Gastrocnemius medialis (tissue), 4 donors: Measurements from ENCODE around the gene SLC45A1. TPM values are rescaled to one million over a fixed set of nuclear protein-coding genes. Genes with fewer than 3 reads are reported as not detected.

Source experiments
- ATAC-seq, 2 donors: fragments of 150-250 bp; one replicate each; pipeline ENCODE4 v1.9.1; 2016
- DNase-seq, 2 donors: peaks; one replicate each; pipeline ENCODE4 v3.0.0-alpha.2; 2019
- H3K27ac ChIP-seq, 4 donors: fragments of 200-600 bp; sonication (generic); 1 replicate in 1 of 4; 2 replicates in 3 of 4; pipeline ENCODE4 v1.5.1; 2016 to 2018; ENCODE audit warnings: mild to moderate bottlenecking in 2 of 4, moderate library complexity in 1 of 4
- H3K27me3 ChIP-seq, 3 donors: fragments of 200-600 bp; sonication (generic) in 2 of 3; 1 replicate in 1 of 3; 2 replicates in 2 of 3; pipeline versions ENCODE4 v1.5.1 to v1.6.0; 2016 to 2019; ENCODE audit warnings: mild to moderate bottlenecking in 1 of 3, moderate library complexity in 1 of 3
- H3K36me3 ChIP-seq, 2 donors: fragments of 200-600 bp; sonication (generic) in 1 of 2; one replicate each; pipeline ENCODE4 v1.5.1; 2017 to 2018
- H3K4me1 ChIP-seq, 2 donors: fragments of 200-600 bp; sonication (generic) in 1 of 2; one replicate each; pipeline ENCODE4 v1.5.1; 2016 to 2017; ENCODE audit warnings: mild to moderate bottlenecking in 2 of 2
- H3K4me3 ChIP-seq, 4 donors: fragments of 200-600 bp; sonication (generic) in 3 of 4; 1 replicate in 1 of 4; 2 replicates in 3 of 4; pipeline ENCODE4 v1.5.1; 2016 to 2019; ENCODE audit warnings: mild to moderate bottlenecking in 2 of 4
- H3K9me3 ChIP-seq, 3 donors: fragments of 200-600 bp; sonication (generic) in 2 of 3; 1 replicate in 1 of 3; 2 replicates in 2 of 3; pipeline ENCODE4 v1.5.1; 2016 to 2019
- POLR2A ChIP-seq, 2 donors: fragments of 450-650 bp; IDR thresholded peaks; one replicate each; pipeline ENCODE4 v1.6.1; 2017; ENCODE audit warnings: antibody characterized with exemption in 2 of 2, mild to moderate bottlenecking in 2 of 2, moderate library complexity in 2 of 2
- in situ Hi-C, 4 donors: fragments of 200-750 bp; cut with MboI; loops; one replicate each; pipeline versions ENCODE4 v1.15.0 to v1.8.0; 2017; ENCODE audit warnings: low sequenced_read_pairs in 4 of 4
- intact Hi-C: fragments of 100-400 bp; cut with DNase I; formaldehyde crosslinking; loops from one replicate; pipeline ENCODE4 v1.15.1; 2023; ENCODE audit warnings: low total_unique reads
- total RNA-seq, 4 donors: library from RNA; depleted of rRNA; stranded (reverse); fragments of >200 nt; gene quantifications; one replicate each; pipeline versions ENCODE4 v1.1.0 to v1.2.3, GENCODE V29; 2016
- TF ChIP-seq, protein P1 (sequence below), 5 experiments: fragments of 450-650 bp in 3 of 5; fragments of 200-600 bp in 2 of 5; sonication (generic) in 2 of 5; IDR thresholded peaks in 4 of 5; conservative IDR thresholded peaks in 1 of 5; 1 replicate in 4 of 5; 2 replicates in 1 of 5; pipeline ENCODE4 v1.5.1; 2016 to 2019; ENCODE audit warnings: antibody characterized with exemption in 5 of 5, mild to moderate bottlenecking in 3 of 5, moderate library complexity in 3 of 5

The SLC45A1 gene
- total RNA-seq, 4 donors from 2014 or later, result 0.56 to 2.9 (median 0.68) TPM

DNA sequence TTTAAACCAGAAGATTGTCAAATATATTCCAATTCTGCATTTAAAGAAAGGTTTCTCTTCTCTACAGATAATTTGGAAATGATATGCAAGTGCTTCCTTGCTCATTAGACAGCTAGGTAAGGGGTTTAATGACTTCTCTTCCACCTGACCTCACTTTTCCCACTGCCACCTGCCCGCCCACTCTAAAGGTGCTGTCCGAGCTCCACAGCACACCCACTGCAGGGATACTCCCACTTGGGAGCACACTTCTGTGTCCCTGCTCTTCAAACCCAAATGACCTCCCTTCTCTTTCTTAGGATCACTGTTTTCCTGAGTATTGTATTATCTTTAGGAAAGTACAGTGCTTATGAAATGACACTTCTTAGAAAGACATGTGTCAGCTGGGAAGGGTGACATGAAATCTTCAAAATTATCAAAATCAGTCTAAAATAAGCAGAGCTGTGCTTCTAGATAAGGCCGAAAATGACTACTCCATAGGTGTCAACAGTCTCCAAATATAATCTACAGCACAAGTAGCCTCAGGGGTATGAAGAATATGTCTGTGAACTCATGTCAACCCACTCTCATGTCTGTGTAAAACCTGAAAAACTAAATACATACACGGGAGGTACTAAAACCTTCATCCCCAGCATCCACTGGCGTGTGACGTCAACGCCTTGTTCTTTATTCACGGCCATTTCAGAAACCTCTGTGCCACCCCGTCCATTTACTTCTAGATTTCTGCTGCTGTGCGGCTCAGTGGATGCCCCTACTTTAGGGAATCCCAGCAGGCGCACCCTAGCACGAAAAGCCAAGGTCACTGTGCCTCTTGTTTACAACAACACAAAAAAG is 71.0 kb downstream of the SLC45A1 start:
- H3K27ac ChIP-seq, result peak overlapping the region; percentile 86 to 92 (median 88)
- no peaks in the 10 kb centered on the region for H3K9me3 ChIP-seq

DNA sequence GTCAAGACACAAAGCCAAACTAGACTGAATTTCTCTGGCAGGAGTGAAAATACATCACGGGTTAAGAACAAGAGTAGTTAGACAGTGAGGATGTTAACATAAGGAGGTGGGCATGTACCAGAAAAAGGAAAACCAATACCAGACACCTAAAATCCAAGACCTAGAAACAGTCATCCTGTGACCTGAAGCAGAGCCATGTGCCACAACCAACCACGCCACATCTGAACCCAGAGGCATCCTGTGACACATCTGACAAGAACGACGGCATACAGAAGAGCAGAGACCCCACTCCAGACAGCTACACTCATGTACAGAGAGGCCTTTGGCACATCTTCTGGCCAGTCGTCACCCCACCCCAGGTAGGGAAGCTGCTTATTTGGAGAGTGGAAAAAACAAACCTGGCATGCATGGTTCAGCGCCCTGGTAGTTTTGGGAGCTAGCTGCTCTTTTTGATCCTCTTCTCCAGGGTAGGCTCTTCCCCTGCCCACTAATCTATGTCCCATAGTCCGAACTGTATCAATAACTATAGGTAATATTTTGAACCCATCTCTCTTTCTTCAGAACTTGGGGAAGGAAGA is 72.1 kb downstream of the SLC45A1 start:
- intact Hi-C loops, result loop anchor here (10.0 kb wide), 1 partner anchor 675 kb away; the partner anchor contains the start of gene SLC2A5
- in situ Hi-C loops, result no loop called here
- Histone ChIP-seq H3K9me3 (no peaks in the 10 kb centered on the region), H3K4me1 (peaks cover 73 to 85% of the 10 kb centered on the region in 2 donors), H3K36me3 (no peaks in the 10 kb centered on the region), H3K27ac (peak overlapping the region; percentile 86 to 92 (median 88)), H3K27me3 (no peaks in the 10 kb centered on the region), H3K4me3 (no peak overlapping the region)
- TF ChIP-seq, protein P1, sequence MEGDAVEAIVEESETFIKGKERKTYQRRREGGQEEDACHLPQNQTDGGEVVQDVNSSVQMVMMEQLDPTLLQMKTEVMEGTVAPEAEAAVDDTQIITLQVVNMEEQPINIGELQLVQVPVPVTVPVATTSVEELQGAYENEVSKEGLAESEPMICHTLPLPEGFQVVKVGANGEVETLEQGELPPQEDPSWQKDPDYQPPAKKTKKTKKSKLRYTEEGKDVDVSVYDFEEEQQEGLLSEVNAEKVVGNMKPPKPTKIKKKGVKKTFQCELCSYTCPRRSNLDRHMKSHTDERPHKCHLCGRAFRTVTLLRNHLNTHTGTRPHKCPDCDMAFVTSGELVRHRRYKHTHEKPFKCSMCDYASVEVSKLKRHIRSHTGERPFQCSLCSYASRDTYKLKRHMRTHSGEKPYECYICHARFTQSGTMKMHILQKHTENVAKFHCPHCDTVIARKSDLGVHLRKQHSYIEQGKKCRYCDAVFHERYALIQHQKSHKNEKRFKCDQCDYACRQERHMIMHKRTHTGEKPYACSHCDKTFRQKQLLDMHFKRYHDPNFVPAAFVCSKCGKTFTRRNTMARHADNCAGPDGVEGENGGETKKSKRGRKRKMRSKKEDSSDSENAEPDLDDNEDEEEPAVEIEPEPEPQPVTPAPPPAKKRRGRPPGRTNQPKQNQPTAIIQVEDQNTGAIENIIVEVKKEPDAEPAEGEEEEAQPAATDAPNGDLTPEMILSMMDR (IDR thresholded peaks at IDR 0.05 in 4 of 5, conservative IDR thresholded peaks at IDR 0.05 in 1 of 5), result no peak
- TF ChIP-seq POLR2A (IDR thresholded peaks at IDR 0.05), result no peak
- ATAC-seq (no peak), DNase-seq (no peak)

More for the DNA sequence above, 71.0 kb downstream of the SLC45A1 start:
- Histone ChIP-seq H3K4me1 (peaks cover 74 to 85% of the 10 kb centered on the region in 2 donors), H3K4me3 (no peak overlapping the region), H3K27me3 (no peaks in the 10 kb centered on the region), H3K36me3 (no peaks in the 10 kb centered on the region)
- no peak for ATAC-seq
- peak in 1 of 2 donors; percentile 6 for DNase-seq
- in situ Hi-C loops (no loop called here), intact Hi-C loops (loop anchor here (10.0 kb wide), 1 partner anchor 676 kb away; the partner anchor contains the start of gene SLC2A5)
- TF ChIP-seq POLR2A (IDR thresholded peaks at IDR 0.05), result no peak

DNA sequence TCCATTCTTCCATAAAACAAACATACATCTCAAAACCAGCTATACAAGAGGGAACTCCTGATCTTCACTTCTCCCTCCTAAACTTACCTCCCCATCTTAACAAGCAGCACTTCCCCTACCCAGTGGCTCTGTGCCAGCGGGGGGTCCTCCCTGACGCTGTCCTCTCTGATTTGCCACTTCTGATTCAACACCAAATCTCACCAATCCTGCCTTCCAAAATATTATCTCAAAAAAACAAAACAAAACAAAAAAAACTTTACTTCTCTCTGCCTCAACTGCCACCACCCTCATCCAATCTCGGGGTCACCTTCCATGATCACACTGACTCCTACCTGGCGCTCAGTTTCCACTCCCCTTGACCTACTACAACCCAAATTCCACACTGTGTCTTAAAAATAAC is 72.8 kb downstream of the SLC45A1 start:
- no peaks in the 10 kb centered on the region for H3K9me3 ChIP-seq
- H3K36me3 ChIP-seq, result no peaks in the 10 kb centered on the region
- DNase-seq (no peak), ATAC-seq (no peak)
- intact Hi-C loops (no loop called here), in situ Hi-C loops (no loop called here)
- peaks cover 71 to 85% of the 10 kb centered on the region in 2 donors for H3K4me1 ChIP-seq
- no peaks in the 10 kb centered on the region for H3K27me3 ChIP-seq
- TF ChIP-seq POLR2A (IDR thresholded peaks at IDR 0.05), result no peak
- TF ChIP-seq, protein P1 (IDR thresholded peaks at IDR 0.05 in 4 of 5, conservative IDR thresholded peaks at IDR 0.05 in 1 of 5), result no peak
- no peak overlapping the region for H3K4me3 ChIP-seq
- H3K27ac ChIP-seq, result peak overlapping the region; percentile 86 to 92 (median 88)

DNA sequence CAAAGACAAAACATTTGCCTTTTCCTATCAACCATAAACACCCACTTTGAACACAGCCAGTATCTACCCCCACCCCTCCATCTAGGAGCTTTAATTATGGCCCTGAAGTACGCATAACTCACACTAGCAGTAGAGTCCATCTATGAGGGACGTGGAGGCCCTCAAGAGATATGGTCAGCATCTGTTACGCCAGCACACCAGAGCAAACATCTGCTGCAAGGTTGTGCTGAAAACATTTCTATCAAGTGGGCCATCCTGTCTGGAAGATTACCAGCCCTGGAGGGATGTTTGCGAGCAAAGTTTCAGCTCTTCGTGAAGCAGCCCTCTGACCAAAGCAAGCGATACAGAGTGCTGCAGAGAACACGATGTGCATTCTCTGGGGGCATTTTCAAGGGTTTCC is 74.6 kb downstream of the SLC45A1 start:
- intact Hi-C loops, result no loop called here
- no peaks in the 10 kb centered on the region for H3K9me3 ChIP-seq
- H3K27ac ChIP-seq, result peak overlapping the region; percentile 86 to 92 (median 88)
- TF ChIP-seq, protein P1 (IDR thresholded peaks at IDR 0.05 in 4 of 5, conservative IDR thresholded peaks at IDR 0.05 in 1 of 5), result no peak
- no peak for TF ChIP-seq POLR2A (IDR thresholded peaks at IDR 0.05)
- no peaks in the 10 kb centered on the region for H3K27me3 ChIP-seq
- in situ Hi-C loops, result no loop called here
- no peak for DNase-seq
- H3K4me3 ChIP-seq, result no peak overlapping the region
- H3K36me3 ChIP-seq, result no peaks in the 10 kb centered on the region
- ATAC-seq, result no peak
- peaks cover 74 to 85% of the 10 kb centered on the region in 2 donors for H3K4me1 ChIP-seq
